GM23338 (cell line): Measurements from ENCODE around the gene DLG2.

Source experiments
- EZH2 ChIP-seq: fragments of 200-600 bp; sonication (generic); IDR thresholded peaks from one replicate; pipeline ENCODE4 v1.8.0; 2017; ENCODE audit warnings: antibody characterized with exemption, mild to moderate bottlenecking, low read depth; ENCODE audit not compliant: unreplicated experiment
- EZH2phosphoT487 ChIP-seq: fragments of 200-600 bp; sonication (generic); IDR thresholded peaks from one replicate; pipeline ENCODE4 v1.8.1; 2018; ENCODE audit warnings: antibody characterized with exemption; ENCODE audit not compliant: unreplicated experiment
- NANOG ChIP-seq: IDR thresholded peaks from 2 replicates; pipeline ENCODE4 v1.6.1; 2016; ENCODE audit warnings: antibody characterized with exemption, borderline replicate concordance
- POLR2AphosphoS5 ChIP-seq: IDR thresholded peaks from 2 replicates; pipeline ENCODE4 v1.6.1; 2016; ENCODE audit warnings: antibody characterized with exemption, low read depth
- TF ChIP-seq, protein P1 (sequence below), 2 experiments: fragments of 200-600 bp in 1 of 2; sonication (generic) in 1 of 2; conservative IDR thresholded peaks; 2 replicates each; pipeline versions ENCODE4 v1.5.1 to v1.6.1; 2016 to 2017; ENCODE audit warnings: antibody characterized with exemption in 2 of 2, low read depth in 2 of 2, mild to moderate bottlenecking in 2 of 2, moderate library complexity in 1 of 2

DNA sequence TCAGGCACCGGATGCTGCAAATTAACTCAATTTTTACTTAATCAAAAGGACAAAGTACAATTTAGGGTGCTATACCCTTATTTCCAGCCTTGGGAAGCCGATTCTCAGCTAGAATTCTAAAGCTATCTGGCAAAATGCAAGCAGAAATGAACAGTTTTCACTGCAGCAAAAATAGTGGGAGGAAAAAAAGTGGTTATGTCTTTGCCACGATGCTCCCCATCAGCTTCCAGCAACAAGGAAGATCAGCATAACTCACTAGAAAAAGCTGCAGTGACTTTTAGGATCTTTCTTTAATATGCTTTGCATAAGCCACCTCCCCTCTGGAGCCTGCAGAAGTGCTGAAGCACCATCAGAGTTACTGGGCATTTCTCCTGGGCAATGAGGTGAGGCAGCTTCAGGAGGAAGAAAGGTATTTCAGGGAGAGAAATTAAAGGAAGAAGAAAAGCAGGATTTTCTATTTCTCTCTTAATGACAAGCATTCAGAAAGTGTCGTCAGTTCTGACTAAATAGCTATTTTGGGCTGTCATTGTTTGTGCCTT lies 702.9 kb downstream of the DLG2 start:
- TF ChIP-seq, protein P1, sequence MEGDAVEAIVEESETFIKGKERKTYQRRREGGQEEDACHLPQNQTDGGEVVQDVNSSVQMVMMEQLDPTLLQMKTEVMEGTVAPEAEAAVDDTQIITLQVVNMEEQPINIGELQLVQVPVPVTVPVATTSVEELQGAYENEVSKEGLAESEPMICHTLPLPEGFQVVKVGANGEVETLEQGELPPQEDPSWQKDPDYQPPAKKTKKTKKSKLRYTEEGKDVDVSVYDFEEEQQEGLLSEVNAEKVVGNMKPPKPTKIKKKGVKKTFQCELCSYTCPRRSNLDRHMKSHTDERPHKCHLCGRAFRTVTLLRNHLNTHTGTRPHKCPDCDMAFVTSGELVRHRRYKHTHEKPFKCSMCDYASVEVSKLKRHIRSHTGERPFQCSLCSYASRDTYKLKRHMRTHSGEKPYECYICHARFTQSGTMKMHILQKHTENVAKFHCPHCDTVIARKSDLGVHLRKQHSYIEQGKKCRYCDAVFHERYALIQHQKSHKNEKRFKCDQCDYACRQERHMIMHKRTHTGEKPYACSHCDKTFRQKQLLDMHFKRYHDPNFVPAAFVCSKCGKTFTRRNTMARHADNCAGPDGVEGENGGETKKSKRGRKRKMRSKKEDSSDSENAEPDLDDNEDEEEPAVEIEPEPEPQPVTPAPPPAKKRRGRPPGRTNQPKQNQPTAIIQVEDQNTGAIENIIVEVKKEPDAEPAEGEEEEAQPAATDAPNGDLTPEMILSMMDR (conservative IDR thresholded peaks at IDR 0.05; ENCODE audit: low read depth in 2 of 2), result no peak
- TF ChIP-seq POLR2AphosphoS5, result no peak
- TF ChIP-seq NANOG, result no peak
- no peak for TF ChIP-seq EZH2
- no peak for TF ChIP-seq EZH2phosphoT487
